K562 (cell line): ENCODE data around the gene PALMD. TPM values are rescaled to one million over a fixed set of nuclear protein-coding genes. Genes with fewer than 3 reads are reported as not detected.

ENCODE experiments used
- BCL6 ChIP-seq: fragments of 250-450 bp; sonication (Bioruptor Pico); IDR thresholded peaks from 2 replicates; pipeline ENCODE4 v1.4.0; 2020
- CREM ChIP-seq: IDR thresholded peaks from 2 replicates; pipeline ENCODE4 v1.6.1; 2014; ENCODE audit warnings: antibody characterized with exemption, low read depth
- DDX20 ChIP-seq: fragments of 450-650 bp; IDR thresholded peaks from 2 replicates; pipeline ENCODE4 v1.6.1; 2016; ENCODE audit warnings: missing genetic modification characterization, low read depth, mild to moderate bottlenecking, missing compliant biosample characterization, moderate library complexity
- ETV1 ChIP-seq: fragments of 450-650 bp; conservative IDR thresholded peaks from 2 replicates; pipeline ENCODE4 v1.6.1; 2016; ENCODE audit warnings: missing genetic modification characterization, control low read depth, low read depth, missing compliant biosample characterization
- FOS ChIP-seq: IDR thresholded peaks from 3 replicates; pipeline ENCODE4 v1.6.1; 2011; ENCODE audit not compliant: insufficient read length; ENCODE audit errors: extremely low read depth
- HDGF ChIP-seq: fragments of 450-650 bp; IDR thresholded peaks from 2 replicates; pipeline ENCODE4 v1.6.1; 2016
- JUND ChIP-seq, 2 experiments: IDR thresholded peaks; 2 replicates in 1 of 2; 3 replicates in 1 of 2; pipeline ENCODE4 v1.6.1; 2011; ENCODE audit warnings: borderline replicate concordance in 2 of 2, low read depth in 2 of 2, low read length in 2 of 2, improper control_type of control experiment in 1 of 2, missing biosample characterization in 1 of 2, missing genetic modification characterization in 1 of 2, missing genetic modification reagents in 1 of 2
- KHSRP ChIP-seq: fragments of 450-650 bp; IDR thresholded peaks from 2 replicates; pipeline ENCODE4 v1.6.1; 2017
- LEF1 ChIP-seq: fragments of 450-650 bp; IDR thresholded peaks from 2 replicates; pipeline ENCODE4 v1.6.1; 2016; ENCODE audit warnings: mild to moderate bottlenecking
- MECOM ChIP-seq: fragments of 250-450 bp; sonication (Bioruptor Pico); IDR thresholded peaks from 2 replicates; pipeline ENCODE4 v1.8.0; 2022; ENCODE audit warnings: inconsistent platforms
- NR1H2 ChIP-seq: sonication (generic); formaldehyde crosslinking; IDR thresholded peaks from 2 replicates; pipeline ENCODE4 v1.4.0; 2020; ENCODE audit warnings: mild to moderate bottlenecking, missing genetic modification reagents
- POLR2AphosphoS5 ChIP-seq: IDR thresholded peaks from 2 replicates; pipeline ENCODE4 v1.6.1; 2011; ENCODE audit warnings: mild to moderate bottlenecking, low read depth, low read length, moderate library complexity; ENCODE audit not compliant: control insufficient read depth, insufficient read depth
- TARDBP ChIP-seq: fragments of 450-650 bp; IDR thresholded peaks from 2 replicates; pipeline ENCODE4 v1.6.1; 2016
- ZNF347 ChIP-seq: fragments of 450-650 bp; formaldehyde crosslinking; IDR thresholded peaks from 2 replicates; pipeline ENCODE4 v1.4.0; 2020; ENCODE audit warnings: low read depth, mild to moderate bottlenecking, moderate library complexity
- ZNF445 ChIP-seq: fragments of 250-450 bp; sonication (Bioruptor Pico); IDR thresholded peaks from 2 replicates; pipeline ENCODE4 v1.4.0; 2020; ENCODE audit warnings: low read depth, mild to moderate bottlenecking, moderate library complexity
- polyA plus RNA-seq, 8 experiments: library from polyadenylated mRNA; depleted of rRNA in 4 of 8; stranded (reverse) in 5 of 8; unstranded in 3 of 8; fragments of >200 nt; fragmentation: Nextera tagmentation in 2 of 8; fragmentation: Illumina TruSeq in 1 of 8; extraction: Ambion mirVana in 2 of 8; extraction: Trizol in 1 of 8; gene quantifications; 2 replicates each; pipeline versions ENCODE4 v1.2.1 to v1.2.3, GENCODE V29; 2011 to 2014; ENCODE audit warnings: inconsistent platforms in 1 of 8, missing spikeins in 1 of 8
- total RNA-seq, 7 experiments: library from RNA; depleted of rRNA in 6 of 7; stranded (reverse); fragments of >200 nt in 6 of 7; fragmentation: Illumina TruSeq in 2 of 7; extraction: Trizol in 2 of 7; gene quantifications; 2 replicates each; pipeline versions ENCODE4 v1.2.1 to v1.2.3, GENCODE V29; 2011 to 2021; ENCODE audit warnings: low replicate concordance in 1 of 7
- TF ChIP-seq, protein P1 (sequence below), 2 experiments: fragments of 450-650 bp; conservative IDR thresholded peaks; 2 replicates each; pipeline ENCODE4 v1.6.1; 2017; ENCODE audit warnings: mild to moderate bottlenecking in 2 of 2, moderate library complexity in 2 of 2
- TF ChIP-seq, protein P2 (sequence below): fragments of 250-450 bp; sonication (Bioruptor Pico); IDR thresholded peaks from 2 replicates; pipeline ENCODE4 v1.8.0; 2022; ENCODE audit warnings: inconsistent platforms
- TF ChIP-seq, protein P3 (sequence below), 2 experiments: fragments of 450-650 bp; formaldehyde crosslinking in 1 of 2; IDR thresholded peaks; 2 replicates each; pipeline versions ENCODE4 v1.4.0 to v1.6.1; 2014 to 2020; ENCODE audit warnings: mild to moderate bottlenecking in 2 of 2, borderline replicate concordance in 1 of 2, low read depth in 1 of 2

The PALMD gene
- total and polyA plus RNA-seq, 9 of the 15 experiments (the other 6 are each of a cell fraction or from before 2014, with no cell fraction given), result 2.7 to 13.5 (median 5.4) TPM

DNA sequence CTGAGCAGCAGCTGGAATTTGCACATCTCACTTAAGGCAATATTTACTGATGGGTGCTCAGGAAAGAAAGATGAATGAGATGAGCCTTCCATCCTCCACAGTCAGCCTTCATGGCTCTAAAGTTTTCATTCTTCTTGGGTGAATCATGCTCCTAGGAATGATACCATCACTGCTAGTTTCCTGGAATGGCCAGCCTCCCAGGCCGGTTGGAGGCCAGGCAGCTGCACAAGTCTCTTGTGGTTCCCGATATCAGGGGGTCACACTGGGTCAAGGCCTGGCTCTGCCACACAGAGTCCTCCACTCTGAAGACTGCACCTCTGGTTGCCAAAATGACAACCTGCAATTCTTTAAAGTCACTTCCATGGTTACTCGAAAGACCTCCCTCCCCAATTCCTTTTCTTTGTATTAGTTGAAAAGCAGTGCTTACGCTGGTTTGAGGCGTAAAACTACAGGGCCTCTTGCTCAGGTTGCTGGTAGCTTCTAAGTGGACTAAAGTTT lies 46.2 kb upstream of the PALMD start (continued):
- TF ChIP-seq MECOM (CRISPR knock-in tag) (peak; percentile 65; the same call in 1 of the 2 replicates), POLR2AphosphoS5 (peak; percentile 53; the same call in 1 of the 2 replicates), BCL6 (CRISPR knock-in tag) (no peak), CREM (peak; percentile 48), DDX20 (tag) (peak; percentile 50; the same call in 1 of the 2 replicates), FOS (peak; percentile 59), ZNF445 (CRISPR knock-in tag) (0 out of 2 replicates have a peak, but pooled peaks have one; percentile 24), LEF1 (peak; percentile 91), ETV1 (tag) (peak; percentile 86), ZNF347 (no peak), JUND (IDR thresholded peaks at IDR 0.05; ENCODE audit: borderline replicate concordance, low read depth, low read length) (peak; percentile 99), JUND (tag; IDR thresholded peaks at IDR 0.05; ENCODE audit: borderline replicate concordance, low read depth, low read length) (peak; percentile 99; the same call in 2 of the 3 replicates), NR1H2 (CRISPR knock-in tag) (no peak), HDGF (no peak), TARDBP (no peak), KHSRP (no peak)
- TF ChIP-seq, protein P1, sequence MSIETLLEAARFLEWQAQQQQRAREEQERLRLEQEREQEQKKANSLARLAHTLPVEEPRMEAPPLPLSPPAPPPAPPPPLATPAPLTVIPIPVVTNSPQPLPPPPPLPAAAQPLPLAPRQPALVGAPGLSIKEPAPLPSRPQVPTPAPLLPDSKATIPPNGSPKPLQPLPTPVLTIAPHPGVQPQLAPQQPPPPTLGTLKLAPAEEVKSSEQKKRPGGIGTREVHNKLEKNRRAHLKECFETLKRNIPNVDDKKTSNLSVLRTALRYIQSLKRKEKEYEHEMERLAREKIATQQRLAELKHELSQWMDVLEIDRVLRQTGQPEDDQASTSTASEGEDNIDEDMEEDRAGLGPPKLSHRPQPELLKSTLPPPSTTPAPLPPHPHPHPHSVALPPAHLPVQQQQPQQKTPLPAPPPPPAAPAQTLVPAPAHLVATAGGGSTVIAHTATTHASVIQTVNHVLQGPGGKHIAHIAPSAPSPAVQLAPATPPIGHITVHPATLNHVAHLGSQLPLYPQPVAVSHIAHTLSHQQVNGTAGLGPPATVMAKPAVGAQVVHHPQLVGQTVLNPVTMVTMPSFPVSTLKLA (conservative IDR thresholded peaks at IDR 0.05), result peak in 1 of 2 experiments; percentile 37; a peak in 1 of 4 replicates
- TF ChIP-seq, protein P2, sequence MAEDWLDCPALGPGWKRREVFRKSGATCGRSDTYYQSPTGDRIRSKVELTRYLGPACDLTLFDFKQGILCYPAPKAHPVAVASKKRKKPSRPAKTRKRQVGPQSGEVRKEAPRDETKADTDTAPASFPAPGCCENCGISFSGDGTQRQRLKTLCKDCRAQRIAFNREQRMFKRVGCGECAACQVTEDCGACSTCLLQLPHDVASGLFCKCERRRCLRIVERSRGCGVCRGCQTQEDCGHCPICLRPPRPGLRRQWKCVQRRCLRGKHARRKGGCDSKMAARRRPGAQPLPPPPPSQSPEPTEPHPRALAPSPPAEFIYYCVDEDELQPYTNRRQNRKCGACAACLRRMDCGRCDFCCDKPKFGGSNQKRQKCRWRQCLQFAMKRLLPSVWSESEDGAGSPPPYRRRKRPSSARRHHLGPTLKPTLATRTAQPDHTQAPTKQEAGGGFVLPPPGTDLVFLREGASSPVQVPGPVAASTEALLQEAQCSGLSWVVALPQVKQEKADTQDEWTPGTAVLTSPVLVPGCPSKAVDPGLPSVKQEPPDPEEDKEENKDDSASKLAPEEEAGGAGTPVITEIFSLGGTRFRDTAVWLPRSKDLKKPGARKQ (CRISPR knock-in tag), result no peak
- TF ChIP-seq, protein P3, sequence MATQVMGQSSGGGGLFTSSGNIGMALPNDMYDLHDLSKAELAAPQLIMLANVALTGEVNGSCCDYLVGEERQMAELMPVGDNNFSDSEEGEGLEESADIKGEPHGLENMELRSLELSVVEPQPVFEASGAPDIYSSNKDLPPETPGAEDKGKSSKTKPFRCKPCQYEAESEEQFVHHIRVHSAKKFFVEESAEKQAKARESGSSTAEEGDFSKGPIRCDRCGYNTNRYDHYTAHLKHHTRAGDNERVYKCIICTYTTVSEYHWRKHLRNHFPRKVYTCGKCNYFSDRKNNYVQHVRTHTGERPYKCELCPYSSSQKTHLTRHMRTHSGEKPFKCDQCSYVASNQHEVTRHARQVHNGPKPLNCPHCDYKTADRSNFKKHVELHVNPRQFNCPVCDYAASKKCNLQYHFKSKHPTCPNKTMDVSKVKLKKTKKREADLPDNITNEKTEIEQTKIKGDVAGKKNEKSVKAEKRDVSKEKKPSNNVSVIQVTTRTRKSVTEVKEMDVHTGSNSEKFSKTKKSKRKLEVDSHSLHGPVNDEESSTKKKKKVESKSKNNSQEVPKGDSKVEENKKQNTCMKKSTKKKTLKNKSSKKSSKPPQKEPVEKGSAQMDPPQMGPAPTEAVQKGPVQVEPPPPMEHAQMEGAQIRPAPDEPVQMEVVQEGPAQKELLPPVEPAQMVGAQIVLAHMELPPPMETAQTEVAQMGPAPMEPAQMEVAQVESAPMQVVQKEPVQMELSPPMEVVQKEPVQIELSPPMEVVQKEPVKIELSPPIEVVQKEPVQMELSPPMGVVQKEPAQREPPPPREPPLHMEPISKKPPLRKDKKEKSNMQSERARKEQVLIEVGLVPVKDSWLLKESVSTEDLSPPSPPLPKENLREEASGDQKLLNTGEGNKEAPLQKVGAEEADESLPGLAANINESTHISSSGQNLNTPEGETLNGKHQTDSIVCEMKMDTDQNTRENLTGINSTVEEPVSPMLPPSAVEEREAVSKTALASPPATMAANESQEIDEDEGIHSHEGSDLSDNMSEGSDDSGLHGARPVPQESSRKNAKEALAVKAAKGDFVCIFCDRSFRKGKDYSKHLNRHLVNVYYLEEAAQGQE (IDR thresholded peaks at IDR 0.05; ENCODE audit: borderline replicate concordance), result peak; percentile 31; the same call in 1 of the 2 replicates
- TF ChIP-seq, protein P3 (CRISPR knock-in tag; IDR thresholded peaks at IDR 0.05; ENCODE audit: low read depth), result no peak
